ENCODE measurements around the gene TFF3. TPM values are rescaled to one million over a fixed set of nuclear protein-coding genes. Genes with fewer than 3 reads are reported as not detected.

TFF3 gene
- total RNA-seq, 2 donors from 2014 or later = 5.5 TPM; not detected in 1

DNA sequence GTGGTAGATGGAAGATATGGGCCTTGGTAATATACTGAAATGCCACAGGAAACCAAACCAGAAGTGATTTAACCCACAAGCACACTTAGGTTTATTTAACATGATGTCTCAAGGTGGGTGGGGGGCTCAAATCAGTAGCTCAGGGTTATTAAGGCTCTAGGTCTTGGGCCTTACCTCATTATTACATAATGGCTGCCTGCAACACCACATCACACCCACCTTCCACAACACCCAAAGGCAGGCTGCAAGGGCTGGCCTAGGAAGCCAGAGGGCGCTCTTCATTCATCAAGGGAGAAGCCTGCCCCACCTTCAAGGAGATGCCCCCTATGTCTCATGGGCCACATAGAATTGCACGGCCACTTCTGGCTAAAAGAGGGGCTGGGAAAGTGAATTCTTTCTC is 45.1 kb upstream of the TFF3 start:
- no peak overlapping the region for H3K4me3 Mint-ChIP-seq
- Histone ChIP-seq H3K4me3 (ENCODE audit: low read length) (no peak overlapping the region), H3K27ac (ENCODE audit: low read depth, low read length) (no peak overlapping the region), H3K27me3 (ENCODE audit: control insufficient read depth, insufficient read depth, low read length, poor library complexity, severe bottlenecking) (no peaks in the 10 kb centered on the region), H3K9ac (ENCODE audit: extremely low read depth, low read length, poor library complexity, severe bottlenecking) (no peak overlapping the region), H3K36me3 (ENCODE audit: control insufficient read depth, insufficient read depth, low read length) (no peaks in the 10 kb centered on the region), H3K9me3 (ENCODE audit: control insufficient read depth, low read length) (no peaks in the 10 kb centered on the region), H3K4me1 (ENCODE audit: control insufficient read depth, insufficient read depth, low read length) (no peaks in the 10 kb centered on the region)
- H3K27ac Mint-ChIP-seq = no peak overlapping the region
- TF ChIP-seq, protein P1, sequence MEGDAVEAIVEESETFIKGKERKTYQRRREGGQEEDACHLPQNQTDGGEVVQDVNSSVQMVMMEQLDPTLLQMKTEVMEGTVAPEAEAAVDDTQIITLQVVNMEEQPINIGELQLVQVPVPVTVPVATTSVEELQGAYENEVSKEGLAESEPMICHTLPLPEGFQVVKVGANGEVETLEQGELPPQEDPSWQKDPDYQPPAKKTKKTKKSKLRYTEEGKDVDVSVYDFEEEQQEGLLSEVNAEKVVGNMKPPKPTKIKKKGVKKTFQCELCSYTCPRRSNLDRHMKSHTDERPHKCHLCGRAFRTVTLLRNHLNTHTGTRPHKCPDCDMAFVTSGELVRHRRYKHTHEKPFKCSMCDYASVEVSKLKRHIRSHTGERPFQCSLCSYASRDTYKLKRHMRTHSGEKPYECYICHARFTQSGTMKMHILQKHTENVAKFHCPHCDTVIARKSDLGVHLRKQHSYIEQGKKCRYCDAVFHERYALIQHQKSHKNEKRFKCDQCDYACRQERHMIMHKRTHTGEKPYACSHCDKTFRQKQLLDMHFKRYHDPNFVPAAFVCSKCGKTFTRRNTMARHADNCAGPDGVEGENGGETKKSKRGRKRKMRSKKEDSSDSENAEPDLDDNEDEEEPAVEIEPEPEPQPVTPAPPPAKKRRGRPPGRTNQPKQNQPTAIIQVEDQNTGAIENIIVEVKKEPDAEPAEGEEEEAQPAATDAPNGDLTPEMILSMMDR (conservative IDR thresholded peaks at IDR 0.05) = peak; percentile 53
- DNase-seq = no peak
- no peaks in the 10 kb centered on the region for H3K4me1 Mint-ChIP-seq
- H3K9me3 Mint-ChIP-seq = peaks cover 16% of the 10 kb centered on the region
- 70 to 100% methylated on average over 1 to 2 of the region's 2 CpGs for WGBS, 2 experiments (ENCODE audit: insufficient coverage in 1 of 2, insufficient read length in 1 of 2)
- H3K27me3 Mint-ChIP-seq (ENCODE audit: insufficient read depth) = peaks cover 4% of the 10 kb centered on the region
- H3K36me3 Mint-ChIP-seq (ENCODE audit: low read depth) = no peaks in the 10 kb centered on the region

DNA sequence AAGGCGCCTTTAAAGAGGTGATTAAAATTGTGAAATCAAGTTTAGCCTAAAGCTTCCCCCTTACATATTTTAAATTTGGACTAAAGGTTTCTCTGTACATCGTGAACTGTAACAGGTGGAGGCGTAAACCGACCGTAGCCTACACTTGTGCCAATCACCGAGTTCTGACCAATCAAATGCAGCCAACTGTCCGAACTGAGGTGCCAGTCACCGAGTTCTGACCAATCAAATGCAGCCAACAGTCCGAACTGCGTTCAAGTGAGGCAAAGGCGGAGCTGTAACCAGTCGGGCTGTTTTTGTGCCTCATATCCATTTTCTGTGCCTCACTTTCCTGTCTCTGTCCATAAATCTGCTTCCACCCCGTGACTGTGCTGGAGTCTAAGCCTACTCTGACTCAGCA is 43.7 kb upstream of the TFF3 start:
- WGBS, 2 experiments (ENCODE audit: insufficient coverage in 1 of 2, insufficient read length in 1 of 2) = 87 to 97% methylated on average over 11 to 13 of the region's 13 CpGs
- Mint-ChIP-seq H3K4me1 (no peaks in the 10 kb centered on the region), H3K4me3 (no peak overlapping the region)

DNA sequence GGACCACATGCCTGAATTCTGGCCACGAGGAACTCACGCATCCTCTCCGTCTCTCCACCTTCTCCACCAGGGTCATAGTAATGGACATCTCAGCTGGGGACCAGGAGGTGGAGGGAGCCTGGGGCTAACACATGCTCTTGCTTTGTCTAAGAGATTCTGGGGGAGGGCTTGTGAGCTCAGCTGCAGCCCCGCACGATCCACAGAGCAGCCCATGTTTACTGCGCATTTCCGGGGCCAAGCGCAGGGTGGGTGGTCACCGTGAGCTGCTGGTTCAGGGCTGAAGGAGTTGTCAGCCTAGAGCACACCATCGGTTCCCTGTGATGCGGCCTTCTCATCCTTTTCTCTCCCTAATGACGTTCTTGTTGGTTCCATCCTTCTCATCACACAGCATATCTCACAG is 43.1 kb upstream of the TFF3 start:
- Mint-ChIP-seq H3K4me1 (no peaks in the 10 kb centered on the region), H3K4me3 (no peak overlapping the region), H3K36me3 (ENCODE audit: low read depth) (no peaks in the 10 kb centered on the region), H3K27ac (no peak overlapping the region), H3K27me3 (ENCODE audit: insufficient read depth) (peaks cover 2% of the 10 kb centered on the region), H3K9me3 (peaks cover 16% of the 10 kb centered on the region)
- Histone ChIP-seq H3K36me3 (ENCODE audit: control insufficient read depth, insufficient read depth, low read length) (no peaks in the 10 kb centered on the region), H3K4me3 (ENCODE audit: low read length) (no peak overlapping the region), H3K27ac (ENCODE audit: low read depth, low read length) (no peak overlapping the region), H3K4me1 (ENCODE audit: control insufficient read depth, insufficient read depth, low read length) (no peaks in the 10 kb centered on the region), H3K9ac (ENCODE audit: extremely low read depth, low read length, poor library complexity, severe bottlenecking) (no peak overlapping the region), H3K27me3 (ENCODE audit: control insufficient read depth, insufficient read depth, low read length, poor library complexity, severe bottlenecking) (no peaks in the 10 kb centered on the region), H3K9me3 (ENCODE audit: control insufficient read depth, low read length) (no peaks in the 10 kb centered on the region)
- TF ChIP-seq, protein P1 (conservative IDR thresholded peaks at IDR 0.05) = no peak
- DNase-seq = no peak
- 92 to 95% methylated on average over 9 to 11 of the region's 12 CpGs for WGBS, 2 experiments (ENCODE audit: insufficient coverage in 1 of 2, insufficient read length in 1 of 2)

More for the DNA sequence above, 43.7 kb upstream of the TFF3 start:
- H3K27me3 Mint-ChIP-seq (ENCODE audit: insufficient read depth) = peaks cover 2% of the 10 kb centered on the region
- no peak overlapping the region for H3K27ac ChIP-seq (ENCODE audit: low read depth, low read length)
- no peak overlapping the region for H3K9ac ChIP-seq (ENCODE audit: extremely low read depth, low read length, poor library complexity, severe bottlenecking)
- no peaks in the 10 kb centered on the region for H3K4me1 ChIP-seq (ENCODE audit: control insufficient read depth, insufficient read depth, low read length)
- TF ChIP-seq, protein P1 (conservative IDR thresholded peaks at IDR 0.05) = no peak
- DNase-seq = no peak
- H3K36me3 ChIP-seq (ENCODE audit: control insufficient read depth, insufficient read depth, low read length) = no peaks in the 10 kb centered on the region
- no peaks in the 10 kb centered on the region for H3K9me3 ChIP-seq (ENCODE audit: control insufficient read depth, low read length)
- no peak overlapping the region for H3K27ac Mint-ChIP-seq
- peaks cover 16% of the 10 kb centered on the region for H3K9me3 Mint-ChIP-seq
- H3K4me3 ChIP-seq (ENCODE audit: low read length) = no peak overlapping the region
- H3K27me3 ChIP-seq (ENCODE audit: control insufficient read depth, insufficient read depth, low read length, poor library complexity, severe bottlenecking) = no peaks in the 10 kb centered on the region
- H3K36me3 Mint-ChIP-seq (ENCODE audit: low read depth) = no peaks in the 10 kb centered on the region
